Peyer's patch (tissue), 4 donors: ENCODE data around the gene OPCML. TPM values are rescaled to one million over a fixed set of nuclear protein-coding genes. Genes with fewer than 3 reads are reported as not detected.

Source experiments
- DNase-seq, 3 donors: peaks; one replicate each; pipeline ENCODE4 v3.0.0-alpha.2; 2017 to 2019
- H3K27ac ChIP-seq, 4 donors: fragments of 200-600 bp; sonication (generic); one replicate each; pipeline ENCODE4 v1.5.1; 2016 to 2019
- H3K27me3 ChIP-seq, 2 donors: fragments of 200-600 bp; sonication (generic); one replicate each; pipeline ENCODE4 v1.5.1; 2019
- H3K36me3 ChIP-seq, 3 donors: fragments of 200-600 bp; sonication (generic); one replicate each; pipeline ENCODE4 v1.5.1; 2016 to 2019
- H3K4me1 ChIP-seq, 4 donors: fragments of 200-600 bp; sonication (generic); one replicate each; pipeline ENCODE4 v1.5.1; 2016 to 2019
- H3K4me3 ChIP-seq, 4 donors: fragments of 200-600 bp; sonication (generic); 1 replicate in 3 of 4; 2 replicates in 1 of 4; pipeline ENCODE4 v1.5.1; 2016 to 2019; ENCODE audit warnings: mild to moderate bottlenecking in 1 of 4
- H3K9me3 ChIP-seq, 4 donors: fragments of 200-600 bp; sonication (generic); one replicate each; pipeline ENCODE4 v1.5.1; 2016 to 2019; ENCODE audit warnings: mild to moderate bottlenecking in 1 of 4
- CTCF ChIP-seq, 6 experiments: fragments of 450-650 bp in 4 of 6; fragments of 200-600 bp in 2 of 6; sonication (generic) in 1 of 6; IDR thresholded peaks; one replicate each; pipeline ENCODE4 v1.5.1; 2017 to 2019; ENCODE audit warnings: antibody characterized with exemption in 6 of 6, mild to moderate bottlenecking in 3 of 6, moderate library complexity in 1 of 6
- POLR2A ChIP-seq, 2 donors: fragments of 450-650 bp; IDR thresholded peaks; one replicate each; pipeline ENCODE4 v1.5.1; 2017; ENCODE audit warnings: antibody characterized with exemption in 2 of 2, mild to moderate bottlenecking in 2 of 2, moderate library complexity in 2 of 2
- total RNA-seq, 4 donors: library from RNA; depleted of rRNA; stranded (reverse); fragments of >200 nt; gene quantifications; one replicate each; pipeline ENCODE4 v1.1.0, GENCODE V29; 2016

Gene OPCML
- total RNA-seq, 4 donors from 2014 or later: not detected

- Histone ChIP-seq H3K27ac (no peak overlapping the region), H3K4me3 (no peak overlapping the region), H3K9me3 (no peaks in the 10 kb centered on the region), H3K4me1 (peaks cover 0 to 3% (median 0%) of the 10 kb centered on the region in 4 donors), H3K36me3 (no peaks in the 10 kb centered on the region), H3K27me3 (no peaks in the 10 kb centered on the region)
- peak in 5 of 6 experiments; percentile 40 to 87 (median 83) for TF ChIP-seq CTCF (IDR thresholded peaks at IDR 0.05)
- no peak for TF ChIP-seq POLR2A (IDR thresholded peaks at IDR 0.05)
- peak in 2 of 3 donors; percentile 76 to 86 for DNase-seq
Measured at GRCh38 chr11:133134314-133135173, 397.8 kb downstream of the OPCML start.

GRCh38 chr11:133133606-133134005, 398.7 kb downstream of the OPCML start:
- DNase-seq: no peak

GRCh38 chr11:133133050-133133449, 399.3 kb downstream of the OPCML start:
- H3K4me1 ChIP-seq: peaks cover 0 to 3% (median 0%) of the 10 kb centered on the region in 4 donors
- H3K9me3 ChIP-seq: no peaks in the 10 kb centered on the region
- DNase-seq: no peak
- TF ChIP-seq CTCF (IDR thresholded peaks at IDR 0.05) (no peak), POLR2A (IDR thresholded peaks at IDR 0.05) (no peak)
- H3K36me3 ChIP-seq: no peaks in the 10 kb centered on the region
- H3K27me3 ChIP-seq: no peaks in the 10 kb centered on the region
- no peak overlapping the region for H3K4me3 ChIP-seq
- H3K27ac ChIP-seq: no peak overlapping the region

More at GRCh38 chr11:133133606-133134005, 398.7 kb downstream of the OPCML start:
- H3K4me3 ChIP-seq: no peak overlapping the region
- no peaks in the 10 kb centered on the region for H3K9me3 ChIP-seq
- H3K36me3 ChIP-seq: no peaks in the 10 kb centered on the region
- H3K27ac ChIP-seq: no peak overlapping the region
- TF ChIP-seq POLR2A (IDR thresholded peaks at IDR 0.05) (no peak), CTCF (IDR thresholded peaks at IDR 0.05) (no peak)
- H3K27me3 ChIP-seq: no peaks in the 10 kb centered on the region
- peaks cover 0 to 3% (median 0%) of the 10 kb centered on the region in 4 donors for H3K4me1 ChIP-seq

GRCh38 chr11:133127741-133128140, 404.6 kb downstream of the OPCML start:
- Histone ChIP-seq H3K4me3 (no peak overlapping the region), H3K9me3 (no peaks in the 10 kb centered on the region), H3K27ac (no peak overlapping the region), H3K27me3 (no peaks in the 10 kb centered on the region), H3K36me3 (no peaks in the 10 kb centered on the region), H3K4me1 (no peaks in the 10 kb centered on the region)
- TF ChIP-seq CTCF (IDR thresholded peaks at IDR 0.05) (no peak), POLR2A (IDR thresholded peaks at IDR 0.05) (no peak)
- DNase-seq: no peak

- Histone ChIP-seq H3K27ac (no peak overlapping the region), H3K27me3 (no peaks in the 10 kb centered on the region), H3K36me3 (no peaks in the 10 kb centered on the region), H3K4me3 (no peak overlapping the region), H3K4me1 (no peaks in the 10 kb centered on the region), H3K9me3 (no peaks in the 10 kb centered on the region)
- no peak for DNase-seq
- TF ChIP-seq CTCF (IDR thresholded peaks at IDR 0.05): no peak
- TF ChIP-seq POLR2A (IDR thresholded peaks at IDR 0.05): no peak
Measured at GRCh38 chr11:133123796-133124195, 408.5 kb downstream of the OPCML start.
